ENCODE results near the gene SPAG16.

GRCh38 chr2:214226061-214226460 lies 941.8 kb downstream of the SPAG16 start:
- no peak for TF ChIP-seq CTCF (IDR thresholded peaks at IDR 0.05)
- no peak for TF ChIP-seq POLR2A (IDR thresholded peaks at IDR 0.05)
